Stomach (tissue), 4 donors: ENCODE results near the gene IRF5.

Experiments used
- POLR2A ChIP-seq, 4 donors: fragments of 450-650 bp; IDR thresholded peaks; one replicate each; pipeline ENCODE4 v1.6.1; 2016; ENCODE audit warnings: antibody characterized with exemption in 4 of 4, control low read depth in 2 of 4, mild to moderate bottlenecking in 1 of 4, moderate library complexity in 1 of 4
- TF ChIP-seq, protein P1 (sequence below), 7 experiments: fragments of 450-650 bp in 4 of 7; fragments of 200-600 bp in 3 of 7; sonication (generic) in 3 of 7; IDR thresholded peaks; one replicate each; pipeline ENCODE4 v1.5.1; 2016 to 2019; ENCODE audit warnings: antibody characterized with exemption in 7 of 7, control low read depth in 2 of 7, mild to moderate bottlenecking in 1 of 7

DNA sequence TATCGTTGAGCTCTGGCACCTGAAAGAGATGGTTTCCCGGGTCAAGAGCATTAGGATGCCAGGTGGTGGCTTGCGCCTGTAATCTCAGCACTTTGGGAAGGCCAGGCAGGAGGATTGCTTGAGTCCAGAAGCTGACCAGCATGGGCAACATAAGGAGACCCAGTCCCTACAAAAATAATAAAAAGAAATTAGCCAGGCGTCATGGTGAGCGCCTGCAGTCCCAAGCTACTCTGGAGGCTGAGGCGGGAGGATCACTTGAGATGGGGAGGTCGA is 21.1 kb upstream of the IRF5 start:
- TF ChIP-seq, protein P1, sequence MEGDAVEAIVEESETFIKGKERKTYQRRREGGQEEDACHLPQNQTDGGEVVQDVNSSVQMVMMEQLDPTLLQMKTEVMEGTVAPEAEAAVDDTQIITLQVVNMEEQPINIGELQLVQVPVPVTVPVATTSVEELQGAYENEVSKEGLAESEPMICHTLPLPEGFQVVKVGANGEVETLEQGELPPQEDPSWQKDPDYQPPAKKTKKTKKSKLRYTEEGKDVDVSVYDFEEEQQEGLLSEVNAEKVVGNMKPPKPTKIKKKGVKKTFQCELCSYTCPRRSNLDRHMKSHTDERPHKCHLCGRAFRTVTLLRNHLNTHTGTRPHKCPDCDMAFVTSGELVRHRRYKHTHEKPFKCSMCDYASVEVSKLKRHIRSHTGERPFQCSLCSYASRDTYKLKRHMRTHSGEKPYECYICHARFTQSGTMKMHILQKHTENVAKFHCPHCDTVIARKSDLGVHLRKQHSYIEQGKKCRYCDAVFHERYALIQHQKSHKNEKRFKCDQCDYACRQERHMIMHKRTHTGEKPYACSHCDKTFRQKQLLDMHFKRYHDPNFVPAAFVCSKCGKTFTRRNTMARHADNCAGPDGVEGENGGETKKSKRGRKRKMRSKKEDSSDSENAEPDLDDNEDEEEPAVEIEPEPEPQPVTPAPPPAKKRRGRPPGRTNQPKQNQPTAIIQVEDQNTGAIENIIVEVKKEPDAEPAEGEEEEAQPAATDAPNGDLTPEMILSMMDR (IDR thresholded peaks at IDR 0.05) = no peak
- TF ChIP-seq POLR2A (IDR thresholded peaks at IDR 0.05) = no peak
